ENCODE results near the gene SAXO1.

- peak; percentile 83 for TF ChIP-seq CTCF (conservative IDR thresholded peaks at IDR 0.05)
- TF ChIP-seq ZFX (IDR thresholded peaks at IDR 0.05) = no peak
Measured at GRCh38 chr9:19028835-19029451, 4.1 kb downstream of the SAXO1 start.

Data from C4-2B (cell line).